GM21619 (cell line): ENCODE data around the gene NOD1.

Experiments used
- ATAC-seq: cut with Tn5 transposase; IDR thresholded peaks from one replicate; pipeline ENCODE4 v1.9.1; 2021; ENCODE audit not compliant: unreplicated experiment

The NOD1 gene

DNA sequence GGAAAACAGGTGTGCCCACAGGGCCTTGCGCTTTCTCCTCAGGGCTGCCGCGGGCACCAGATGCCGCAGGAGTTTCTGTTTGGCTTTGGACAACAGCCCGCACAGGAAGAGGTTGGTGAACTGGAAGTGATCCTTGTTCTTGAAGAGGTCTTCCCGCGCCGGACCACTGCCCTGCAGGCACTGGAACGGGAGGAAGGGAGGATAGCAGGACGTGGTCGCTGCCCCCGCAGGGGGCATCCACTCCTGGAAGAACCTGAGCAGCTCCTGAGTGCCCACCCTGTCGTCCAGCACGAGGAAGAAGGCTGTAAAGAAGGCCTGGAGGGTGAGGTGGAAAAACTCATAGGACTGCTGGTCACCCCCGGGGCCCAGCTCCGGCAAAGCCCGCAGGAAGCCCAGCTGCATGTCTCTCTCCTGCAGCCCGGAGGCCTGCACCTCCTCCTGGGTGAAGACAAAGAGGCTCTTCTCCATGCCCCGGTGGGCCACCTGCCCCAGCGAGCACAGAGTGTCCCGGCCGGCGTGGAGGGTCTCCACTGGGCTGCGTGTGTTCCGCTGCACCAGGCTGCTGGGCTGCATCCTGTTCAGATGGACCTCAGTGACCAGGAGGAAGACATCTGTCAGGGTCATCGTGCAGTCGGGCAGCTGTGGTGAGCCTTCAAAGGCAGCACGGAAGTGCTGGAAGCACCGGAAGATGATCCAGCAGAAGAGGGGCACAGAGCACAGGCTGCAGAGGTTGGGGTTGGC is 26.9 kb downstream of the NOD1 start:
- no peak for ATAC-seq

DNA sequence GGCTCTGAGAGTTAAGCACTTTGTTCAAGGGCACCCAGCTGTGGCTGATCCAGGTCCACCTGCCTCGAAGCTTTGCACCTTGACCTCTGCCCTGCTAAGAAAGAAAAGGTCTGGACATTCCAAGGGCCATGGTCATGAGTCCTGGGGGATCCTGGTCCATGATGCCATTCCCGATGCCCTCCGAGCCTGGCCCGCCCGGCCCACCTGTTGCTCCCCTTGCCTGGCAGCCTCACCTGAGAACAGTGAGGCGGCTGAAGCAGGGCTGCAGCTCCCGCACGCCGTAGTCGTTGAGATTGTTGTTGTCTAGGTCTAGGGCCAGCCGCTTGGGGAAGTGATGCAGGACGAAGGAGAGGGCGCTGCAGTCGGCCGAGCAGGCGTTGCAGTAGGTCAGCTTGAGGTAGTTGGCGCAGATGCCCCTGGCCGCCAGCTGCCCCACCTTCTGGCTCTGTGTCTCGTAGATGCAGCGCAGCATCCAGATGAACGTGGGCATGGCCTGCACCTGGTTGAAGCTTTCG is 27.5 kb downstream of the NOD1 start:
- ATAC-seq: no peak

DNA sequence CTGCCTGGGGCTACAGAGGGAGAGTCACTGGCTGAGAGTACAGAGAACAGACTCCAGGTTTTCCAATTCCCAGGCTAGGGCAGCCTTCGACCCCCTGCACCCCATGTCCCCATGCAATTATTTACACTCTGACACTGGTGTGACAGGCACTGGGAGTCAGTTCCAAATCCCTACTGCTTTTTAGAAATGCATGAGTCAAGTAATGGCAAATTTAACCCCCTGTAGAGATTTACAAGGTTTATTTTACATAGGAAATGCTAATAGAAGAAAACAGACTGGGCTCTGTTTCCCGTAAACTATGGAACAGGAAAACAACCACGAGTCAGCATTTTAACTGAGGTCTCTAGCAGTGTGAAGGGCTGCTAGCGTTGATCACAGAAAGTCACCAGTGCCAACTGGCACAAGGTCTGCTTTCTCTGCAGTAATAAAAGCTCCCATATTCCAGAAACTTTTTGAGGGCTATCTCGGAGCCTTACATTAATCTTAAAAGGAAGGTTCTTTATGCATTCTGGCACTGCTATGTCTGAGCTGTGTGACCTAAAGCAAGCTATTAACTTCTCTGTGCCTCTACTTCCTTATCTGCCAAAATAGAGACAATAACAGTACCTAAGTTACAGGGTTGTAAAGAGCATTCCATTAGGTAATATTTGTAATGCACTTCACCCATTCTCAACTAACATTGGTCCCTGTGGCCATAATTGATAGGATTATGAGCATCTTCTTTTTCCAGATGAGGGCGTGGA is 28.2 kb downstream of the NOD1 start:
- no peak for ATAC-seq

GRCh38 chr7:30448461-30449189 is 30.0 kb downstream of the NOD1 start:
- no peak for ATAC-seq

DNA sequence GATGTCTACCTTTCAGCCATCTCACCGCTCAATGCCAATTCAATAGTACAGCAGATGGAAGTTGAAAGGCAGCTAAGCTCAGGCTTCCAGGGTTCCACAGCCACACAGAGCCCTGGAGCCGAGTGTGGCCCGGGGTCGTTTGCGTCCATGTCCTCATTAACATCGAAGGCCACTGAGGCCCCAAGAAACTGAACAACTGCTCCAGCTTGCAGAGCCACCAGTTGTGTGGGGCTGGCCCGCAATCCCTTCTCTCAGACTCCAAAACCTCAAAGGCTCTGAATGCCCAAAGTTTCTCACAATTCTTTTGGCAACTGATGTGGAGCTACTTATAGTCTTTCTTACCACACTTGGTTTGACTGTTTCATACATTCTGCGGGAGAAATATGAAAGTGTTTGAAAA is 31.1 kb downstream of the NOD1 start:
- ATAC-seq: no peak

DNA sequence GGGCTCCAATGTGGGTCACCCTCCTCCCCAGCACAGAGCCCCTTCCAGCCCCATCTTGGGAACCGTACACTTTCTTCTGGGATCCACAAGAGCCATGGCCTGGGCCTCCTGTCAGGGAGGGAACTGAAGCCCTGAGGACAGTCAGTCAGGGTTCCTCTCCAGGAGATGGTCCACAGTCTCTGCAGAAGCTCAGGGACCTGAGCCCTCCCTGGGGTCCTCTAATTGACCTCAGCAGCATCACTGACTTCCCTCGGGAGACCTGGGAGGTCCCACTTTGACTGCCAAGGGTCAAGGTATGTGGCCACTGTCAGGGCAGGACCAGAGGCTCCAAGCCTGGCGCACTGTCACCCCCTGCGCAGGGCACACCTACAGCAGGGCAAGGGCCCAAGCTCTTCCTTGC is 32.3 kb downstream of the NOD1 start:
- no peak for ATAC-seq

- peak; percentile 99 for ATAC-seq
Measured at GRCh38 chr7:30445770-30446169, 32.8 kb downstream of the NOD1 start.

GRCh38 chr7:30437823-30438574 is 40.6 kb downstream of the NOD1 start:
- ATAC-seq: no peak

GRCh38 chr7:30436518-30436917 is 42.1 kb downstream of the NOD1 start:
- no peak for ATAC-seq

- no peak for ATAC-seq
Measured at GRCh38 chr7:30436046-30436445, 42.5 kb downstream of the NOD1 start.

- no peak for ATAC-seq
Measured at GRCh38 chr7:30434140-30434799, 44.3 kb downstream of the NOD1 start.

DNA sequence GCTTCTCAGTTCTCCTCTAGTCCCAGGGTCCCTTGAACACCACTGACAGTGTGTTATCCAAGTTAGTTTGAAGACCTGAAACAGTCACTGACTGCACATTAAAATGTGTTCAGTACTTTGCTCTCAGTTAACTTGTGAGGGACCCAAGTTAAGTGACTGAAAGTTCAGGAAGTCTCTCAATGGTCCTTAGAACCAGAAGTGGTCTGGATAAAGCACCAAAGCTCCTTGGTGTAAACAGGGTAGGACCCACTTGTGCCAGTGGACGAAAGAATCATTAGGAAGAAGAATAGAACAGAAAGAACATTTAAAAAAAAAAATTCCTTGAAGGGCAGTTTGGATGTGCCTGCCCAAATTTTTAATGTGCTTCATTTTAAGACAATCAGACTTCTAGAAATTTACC is 45.1 kb downstream of the NOD1 start:
- no peak for ATAC-seq

GRCh38 chr7:30433082-30433481 is 45.5 kb downstream of the NOD1 start:
- ATAC-seq: no peak

GRCh38 chr7:30430777-30431176 is 47.8 kb downstream of the NOD1 start:
- no peak for ATAC-seq

DNA sequence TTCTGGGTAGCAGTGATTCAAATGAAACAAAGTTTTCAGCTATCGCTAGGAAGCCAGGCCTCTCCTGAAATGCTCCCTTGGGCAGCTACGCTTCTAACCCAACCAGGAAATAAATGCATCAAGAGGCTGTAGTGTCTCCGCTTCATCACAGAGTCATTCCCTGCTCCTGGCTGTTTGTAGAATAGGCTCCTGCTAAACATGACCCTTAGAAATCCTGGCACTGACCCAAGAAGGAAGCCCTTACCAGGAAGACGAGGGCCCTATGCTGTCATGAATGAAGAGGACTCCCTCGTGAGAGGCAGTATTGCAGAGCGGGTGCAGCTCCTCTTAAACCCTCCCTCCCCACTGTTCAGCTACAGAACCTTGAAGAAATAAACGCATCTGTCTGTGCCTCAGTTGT is 48.3 kb downstream of the NOD1 start:
- ATAC-seq: no peak

DNA sequence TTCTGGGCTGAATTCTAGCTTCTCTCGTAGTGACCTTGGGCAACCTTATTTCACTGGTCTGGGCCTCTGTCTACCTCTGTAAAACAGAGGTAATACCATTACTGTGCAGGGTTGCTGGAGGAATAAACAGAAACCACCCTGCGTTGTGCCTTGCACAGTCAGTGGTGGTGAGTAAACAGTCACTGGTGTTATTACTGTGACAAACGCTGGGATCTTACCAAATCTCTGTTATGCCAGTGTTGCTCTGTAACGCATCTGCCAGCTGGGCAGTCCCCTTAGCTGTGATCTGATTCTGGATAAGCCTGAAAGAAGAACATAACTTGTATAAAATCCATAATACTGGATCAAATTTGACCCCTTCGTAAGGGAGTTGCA is 49.4 kb downstream of the NOD1 start:
- ATAC-seq: no peak

DNA sequence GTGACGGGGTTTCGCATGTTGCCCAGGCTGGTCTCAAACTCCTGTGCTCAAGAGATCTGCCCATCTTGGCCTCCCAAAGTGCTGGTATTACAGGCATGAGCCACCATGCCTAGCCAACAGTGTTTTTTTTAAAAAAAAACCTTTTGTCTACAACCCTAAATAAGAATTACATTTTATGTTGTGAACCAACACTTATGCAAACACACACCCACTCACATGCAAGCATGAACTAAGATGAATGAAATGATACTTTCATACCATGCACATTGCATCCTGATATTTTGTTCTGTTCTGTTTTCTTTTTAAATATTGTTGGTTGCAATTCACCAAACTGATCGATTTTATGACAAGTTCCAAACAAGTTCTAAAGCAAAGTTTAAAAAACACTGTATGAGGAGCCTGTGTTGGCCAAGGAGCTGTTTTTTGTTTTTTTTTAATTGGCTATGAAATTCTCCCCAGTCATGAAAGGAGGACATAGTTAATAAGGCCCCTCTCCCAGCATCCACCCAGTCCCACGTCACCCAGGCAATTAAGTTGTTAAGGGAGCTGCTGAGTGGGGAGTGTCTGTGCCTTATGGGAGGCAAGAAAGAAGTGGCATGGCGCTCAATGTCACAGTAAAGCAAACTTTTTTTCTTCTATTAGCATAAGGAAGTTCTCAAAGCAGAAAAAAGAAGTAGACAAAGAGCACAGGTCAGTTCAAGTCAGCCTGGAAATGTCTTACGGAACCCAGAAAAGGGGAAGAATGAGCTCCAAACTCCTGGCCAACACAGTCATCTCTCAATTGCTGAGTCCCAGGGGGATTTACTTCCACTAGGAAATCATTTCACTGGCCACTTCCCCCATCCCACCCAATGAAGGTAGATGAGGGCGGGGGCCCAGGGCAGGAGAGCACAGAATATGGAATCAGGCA is 50.1 kb downstream of the NOD1 start:
- ATAC-seq: no peak

DNA sequence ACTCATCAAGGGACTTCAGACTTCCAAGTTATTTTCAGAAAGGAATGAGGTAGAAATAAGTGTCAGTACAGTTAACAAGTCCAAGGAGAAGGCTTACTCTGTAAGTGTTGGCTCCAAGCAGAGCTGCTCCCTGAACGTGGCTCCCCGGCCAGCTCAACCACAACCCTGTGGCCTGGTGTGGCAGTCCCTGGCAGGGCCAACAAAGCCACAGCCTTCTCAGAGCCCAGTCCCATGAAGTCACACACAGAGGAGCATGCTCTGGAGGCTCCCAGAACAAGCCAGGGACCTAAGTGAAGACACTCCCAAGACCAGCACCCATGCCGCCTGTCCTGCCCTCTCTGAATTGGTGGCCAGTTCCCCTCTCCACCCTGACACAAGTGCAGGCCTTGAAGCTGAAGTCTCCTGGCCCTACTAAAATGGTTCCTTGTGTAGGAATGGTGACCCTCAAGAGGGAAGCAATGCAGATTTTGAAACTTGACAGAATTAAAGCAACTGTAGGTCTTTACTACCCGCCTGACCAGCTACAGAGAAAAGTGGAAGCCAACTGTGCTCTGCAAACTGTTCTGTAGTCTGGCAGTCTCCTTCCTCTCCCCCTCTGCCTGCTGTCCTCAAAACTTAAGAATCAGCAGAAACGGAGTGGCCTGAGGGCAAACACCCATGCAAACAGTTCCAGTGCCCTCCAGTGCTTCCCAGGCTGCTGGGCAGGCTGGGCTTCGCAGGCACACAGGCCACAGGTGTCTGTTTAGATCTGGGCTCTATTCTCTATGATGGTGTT is 51.1 kb downstream of the NOD1 start:
- ATAC-seq: no peak

DNA sequence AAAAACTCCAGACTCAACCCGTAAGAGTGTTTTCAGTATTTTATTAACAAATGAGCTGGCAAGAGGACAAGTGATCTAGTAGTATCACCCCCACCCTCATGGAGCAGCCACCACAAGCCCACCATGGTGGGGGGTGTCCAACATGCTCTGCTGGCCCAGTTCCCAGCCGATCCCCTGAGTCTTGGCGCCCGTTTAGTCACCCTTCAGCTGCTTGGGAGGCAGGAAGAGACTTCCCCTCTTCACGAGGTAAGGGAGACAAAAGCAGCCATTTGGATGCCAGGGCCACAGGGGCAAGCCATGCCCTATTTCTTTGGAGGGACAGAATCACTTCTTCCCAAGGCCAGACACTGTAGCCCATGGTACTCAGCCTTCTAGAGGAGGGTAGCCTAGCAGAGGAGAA is 54.1 kb downstream of the NOD1 start:
- no peak for ATAC-seq
